Effector CD4-positive, alpha-beta T cell (primary cell): Measurements from ENCODE around the gene IFNL3.
A peak's percentile ranks its signal among the peaks of the same experiment; 100 is the strongest.

ENCODE experiments used
- DNase-seq: peaks from one replicate; pipeline ENCODE4 v3.0.0-alpha.2; 2020

The IFNL3 gene

GRCh38 chr19:39212375-39212742, 32.4 kb downstream of the IFNL3 start:
- peak; percentile 22 for DNase-seq

GRCh38 chr19:39211731-39212374, 33.0 kb downstream of the IFNL3 start:
- no peak for DNase-seq

GRCh38 chr19:39209196-39209595, 35.6 kb downstream of the IFNL3 start:
- no peak for DNase-seq

- no peak for DNase-seq
These were observed 36.5 kb downstream of the IFNL3 start for GRCh38 chr19:39208175-39208795.

GRCh38 chr19:39207293-39207836, 37.4 kb downstream of the IFNL3 start:
- no peak for DNase-seq

GRCh38 chr19:39206122-39206521, 38.7 kb downstream of the IFNL3 start:
- no peak for DNase-seq

- DNase-seq = no peak
These were observed 39.4 kb downstream of the IFNL3 start for GRCh38 chr19:39205449-39205764.

GRCh38 chr19:39203372-39204341, 41.1 kb downstream of the IFNL3 start, which contains the start of gene SYCN:
SYCN (minus strand) TSS chr19:39204263; CDS start chr19:39204254, 9 bp downstream.
- DNase-seq = no peak

GRCh38 chr19:39202998-39203355, 41.8 kb downstream of the IFNL3 start:
- no peak for DNase-seq

GRCh38 chr19:39200803-39201115, 44.0 kb downstream of the IFNL3 start:
- DNase-seq = no peak

GRCh38 chr19:39200066-39200802, 44.6 kb downstream of the IFNL3 start:
- DNase-seq = no peak

- DNase-seq = no peak
These were observed 45.8 kb downstream of the IFNL3 start for GRCh38 chr19:39199025-39199424.

GRCh38 chr19:39197808-39198207, 47.0 kb downstream of the IFNL3 start:
- no peak for DNase-seq

GRCh38 chr19:39196860-39197562, 47.8 kb downstream of the IFNL3 start, which contains the start of gene NCCRP1:
NCCRP1 (plus strand) TSS chr19:39196964; CDS start chr19:39196983, 19 bp downstream.
- no peak for DNase-seq

- no peak for DNase-seq
These were observed 48.5 kb downstream of the IFNL3 start for GRCh38 chr19:39196320-39196719.

- no peak for DNase-seq
These were observed 49.1 kb downstream of the IFNL3 start for GRCh38 chr19:39195755-39196154.

GRCh38 chr19:39194832-39195542, 49.8 kb downstream of the IFNL3 start:
- no peak for DNase-seq

GRCh38 chr19:39193803-39194202, 51.0 kb downstream of the IFNL3 start:
- DNase-seq = no peak
